GM12873 (cell line): Measurements from ENCODE around the gene IGFL3.

Source experiments
- CTCF ChIP-seq: IDR thresholded peaks from 2 replicates; pipeline ENCODE4 v1.5.1; 2012; ENCODE audit warnings: low read depth, mild to moderate bottlenecking, moderate library complexity, low read length, control low read depth; ENCODE audit not compliant: insufficient read depth; ENCODE audit errors: missing control alignments

The IGFL3 gene

GRCh38 chr19:46116121-46116520, 8.4 kb downstream of the IGFL3 start:
- TF ChIP-seq CTCF: no peak

- no peak for TF ChIP-seq CTCF
These were observed 8.9 kb downstream of the IGFL3 start for GRCh38 chr19:46115396-46116106.

- no peak for TF ChIP-seq CTCF
These were observed 10.8 kb downstream of the IGFL3 start for GRCh38 chr19:46113726-46114125.

GRCh38 chr19:46112527-46112926, 12.0 kb downstream of the IGFL3 start:
- TF ChIP-seq CTCF: no peak

GRCh38 chr19:46111376-46111775, 13.1 kb downstream of the IGFL3 start:
- no peak for TF ChIP-seq CTCF

- no peak for TF ChIP-seq CTCF
These were observed 14.6 kb downstream of the IGFL3 start for GRCh38 chr19:46109876-46110275.

GRCh38 chr19:46107371-46107770, 17.1 kb downstream of the IGFL3 start:
- TF ChIP-seq CTCF: no peak
